Measurements from ENCODE around the gene MACROD2. TPM values are rescaled to one million over a fixed set of nuclear protein-coding genes. Genes with fewer than 3 reads are reported as not detected.

Gene MACROD2
- polyA plus RNA-seq, 2 of the 4 experiments (the other 2 are of a cell fraction): 0.96 to 1.3 TPM

- Histone ChIP-seq H3K9me3 (no peaks in the 10 kb centered on the region), H3K27ac (no peak overlapping the region), H3K4me2 (no peak overlapping the region), H3K4me3 (no peak overlapping the region), H3K4me1 (no peaks in the 10 kb centered on the region)
- ChIA-PET POLR2A (no interaction called here), CTCF (interaction anchor here (1.3 kb wide), 1 partner anchor 22 kb away, joined by 3 read pairs; no protein-coding TSS in a partner anchor)
- DNase-seq (ENCODE audit: low read depth in 1 of 2, low spot score in 1 of 2) (no peak), FAIRE-seq (no peak), ATAC-seq (no peak)
- TF ChIP-seq MYC (IDR thresholded peaks at IDR 0.05; ENCODE audit: borderline replicate concordance, low read length) (no peak), BCL3 (IDR thresholded peaks at IDR 0.05) (no peak), HEYL (CRISPR knock-in tag; IDR thresholded peaks at IDR 0.05) (no peak), CHD4 (IDR thresholded peaks at IDR 0.05; ENCODE audit: borderline replicate concordance) (no peak), TFCP2L1 (CRISPR knock-in tag; IDR thresholded peaks at IDR 0.05) (no peak), USF2 (IDR thresholded peaks at IDR 0.05) (no peak), KDM1A (IDR thresholded peaks at IDR 0.05; ENCODE audit: low read depth) (no peak), CTCF (IDR thresholded peaks at IDR 0.05) (no peak), RFX5 (IDR thresholded peaks at IDR 0.05) (no peak), NFE2L2 (conservative IDR thresholded peaks at IDR 0.05; ENCODE audit: low read length) (no peak), MAZ (IDR thresholded peaks at IDR 0.05; ENCODE audit: borderline replicate concordance, low read depth, low read length) (no peak), SMC3 (IDR thresholded peaks at IDR 0.05) (no peak), BHLHE40 (IDR thresholded peaks at IDR 0.05; ENCODE audit: low read depth, low read length) (no peak), FOSB (CRISPR knock-in tag; IDR thresholded peaks at IDR 0.05) (no peak), HES2 (IDR thresholded peaks at IDR 0.05) (no peak)
- 33% methylated on average over 1 of the region's 1 CpG for WGBS (ENCODE audit: missing lambda C conversion rate)
These were observed 360.5 kb downstream of the MACROD2 start for GRCh38 chr20:14355791-14356190.

GRCh38 chr20:14360416-14360815, 365.1 kb downstream of the MACROD2 start:
- Histone ChIP-seq H3K4me2 (no peak overlapping the region), H3K27ac (no peak overlapping the region), H3K4me3 (no peak overlapping the region), H3K4me1 (no peaks in the 10 kb centered on the region), H3K9me3 (peaks cover 2% of the 10 kb centered on the region; the same call in 2 of the 3 replicates)
- POLR2A ChIA-PET: no interaction called here
- TF ChIP-seq GATA3 (IDR thresholded peaks at IDR 0.05; ENCODE audit: borderline replicate concordance) (no peak), BCL3 (IDR thresholded peaks at IDR 0.05) (no peak), EP300 (IDR thresholded peaks at IDR 0.05) (no peak), FOXS1 (CRISPR knock-in tag; IDR thresholded peaks at IDR 0.05) (no peak), USF2 (IDR thresholded peaks at IDR 0.05) (no peak), BHLHE40 (IDR thresholded peaks at IDR 0.05; ENCODE audit: low read depth, low read length) (no peak), FOSB (CRISPR knock-in tag; IDR thresholded peaks at IDR 0.05) (no peak), ZSCAN20 (CRISPR knock-in tag; IDR thresholded peaks at IDR 0.05) (no peak), NR3C1 (IDR thresholded peaks at IDR 0.05) (no peak), CBX2 (IDR thresholded peaks at IDR 0.05; ENCODE audit: borderline replicate concordance, low read depth) (no peak), ATOH8 (CRISPR knock-in tag; IDR thresholded peaks at IDR 0.05; ENCODE audit: low read depth) (no peak), JUN (IDR thresholded peaks at IDR 0.05) (no peak), RAD21 (conservative IDR thresholded peaks at IDR 0.05 in 1 of 2, IDR thresholded peaks at IDR 0.05 in 1 of 2) (no peak), JUNB (IDR thresholded peaks at IDR 0.05) (no peak)
- ATAC-seq: no peak
- CTCF ChIA-PET: no interaction called here
- peak; percentile 28 for FAIRE-seq
- no peak for DNase-seq (ENCODE audit: low read depth in 1 of 2, low spot score in 1 of 2)

Measured in A549 (cell line).